SK-N-SH (cell line): ENCODE results near the gene NDUFB11. TPM values are rescaled to one million over a fixed set of nuclear protein-coding genes. Genes with fewer than 3 reads are reported as not detected.

ENCODE experiments used
- EZH2phosphoT487 ChIP-seq: fragments of 200-600 bp; sonication (generic); IDR thresholded peaks from 2 replicates; pipeline ENCODE4 v1.6.1; 2017; ENCODE audit warnings: low read depth, mixed run types, mild to moderate bottlenecking, antibody characterized with exemption, moderate library complexity, borderline replicate concordance
- FOSL2 ChIP-seq: IDR thresholded peaks from 2 replicates; pipeline ENCODE4 v1.4.0; 2012; ENCODE audit warnings: low read depth, mild to moderate bottlenecking, moderate library complexity, borderline replicate concordance
- FOXM1 ChIP-seq: IDR thresholded peaks from 2 replicates; pipeline ENCODE4 v1.4.0; 2012; ENCODE audit warnings: low read depth, mild to moderate bottlenecking
- GABPA ChIP-seq: IDR thresholded peaks from 2 replicates; pipeline ENCODE4 v1.4.0; 2012; ENCODE audit warnings: low read depth, mild to moderate bottlenecking
- MXI1 ChIP-seq: IDR thresholded peaks from 2 replicates; pipeline ENCODE4 v1.6.1; 2012; ENCODE audit warnings: mild to moderate bottlenecking, low read depth, low read length, improper control_type of control experiment
- NFIC ChIP-seq: IDR thresholded peaks from 2 replicates; pipeline ENCODE4 v1.4.0; 2012; ENCODE audit warnings: borderline replicate concordance
- POLR2AphosphoS5 ChIP-seq: IDR thresholded peaks from 2 replicates; pipeline ENCODE4 v1.6.1; 2012; ENCODE audit warnings: low read depth, low read length
- RCOR1 ChIP-seq: fragments of 150-350 bp; IDR thresholded peaks from 2 replicates; pipeline ENCODE4 v1.6.1; 2017; ENCODE audit warnings: antibody characterized with exemption, low read length
- SMC3 ChIP-seq: IDR thresholded peaks from 2 replicates; pipeline ENCODE4 v1.6.1; 2012; ENCODE audit warnings: low read depth, low read length, improper control_type of control experiment
- YY1 ChIP-seq: IDR thresholded peaks from 2 replicates; pipeline ENCODE4 v1.4.0; 2012; ENCODE audit warnings: low read depth, mild to moderate bottlenecking
- polyA plus RNA-seq, 3 experiments: library from polyadenylated mRNA; depleted of rRNA; stranded (reverse); fragments of >200 nt; gene quantifications; 2 replicates each; pipeline ENCODE4 v1.2.3, GENCODE V29; 2012
- TF ChIP-seq, protein P1 (sequence below): fragments of 200-600 bp; sonication (generic); IDR thresholded peaks from 2 replicates; pipeline ENCODE4 v1.6.1; 2017; ENCODE audit warnings: antibody characterized with exemption, mild to moderate bottlenecking, moderate library complexity
- TF ChIP-seq, protein P2 (sequence below): IDR thresholded peaks from 2 replicates; pipeline ENCODE4 v1.6.1; 2012; ENCODE audit warnings: mild to moderate bottlenecking, low read depth, low read length, moderate library complexity
- TF ChIP-seq, protein P3 (sequence below): fragments of 150-350 bp; IDR thresholded peaks from 2 replicates; pipeline ENCODE4 v1.6.1; 2016; ENCODE audit warnings: mild to moderate bottlenecking, low read depth, low read length
- TF ChIP-seq, protein P4 (sequence below): IDR thresholded peaks from 2 replicates; pipeline ENCODE4 v1.4.0; 2012; ENCODE audit warnings: low read depth, borderline replicate concordance
- TF ChIP-seq, protein P5 (sequence below): IDR thresholded peaks from 2 replicates; pipeline ENCODE4 v1.4.0; 2012; ENCODE audit warnings: low read depth, borderline replicate concordance

NDUFB11 gene
- polyA plus RNA-seq, 1 of the 3 experiments (the other 2 are of a cell fraction): 107 TPM

DNA sequence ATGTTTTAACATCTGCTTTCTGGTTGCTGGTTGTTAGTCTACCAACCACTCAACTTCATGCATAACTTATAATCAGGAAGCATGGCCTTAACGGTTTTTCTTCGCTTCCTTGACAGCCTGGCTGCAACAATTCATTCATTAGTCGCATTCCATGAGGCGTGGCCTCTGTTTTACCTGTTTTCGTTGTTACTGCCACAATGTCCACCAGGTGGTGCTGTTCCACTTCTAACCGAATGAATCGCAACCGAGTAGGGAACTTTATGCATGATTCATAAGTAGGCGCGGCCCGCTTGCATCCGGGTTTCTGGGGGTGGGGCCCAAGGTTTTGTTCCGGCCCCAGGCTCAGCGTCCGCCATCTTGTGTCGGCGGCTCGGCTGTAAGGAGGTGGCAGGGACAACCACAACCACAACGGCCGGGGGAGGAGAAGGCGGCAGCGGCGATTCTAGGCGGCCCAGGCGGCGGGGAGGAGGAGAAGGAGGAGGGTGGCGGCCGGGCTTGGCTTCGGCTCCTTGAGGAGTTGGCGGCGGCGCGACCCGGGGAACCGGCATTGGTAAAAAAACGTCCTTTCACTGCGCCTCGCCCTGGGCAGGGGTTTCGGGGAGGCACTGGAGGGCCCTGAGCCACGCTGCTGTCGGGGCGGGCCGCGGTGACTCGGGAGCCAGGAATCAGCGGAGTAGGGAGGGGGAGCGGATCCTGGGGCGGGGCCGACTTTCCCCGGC, 49.1 kb upstream of the NDUFB11 start, which contains the start of gene UBA1 (continued):
- TF ChIP-seq, protein P1, sequence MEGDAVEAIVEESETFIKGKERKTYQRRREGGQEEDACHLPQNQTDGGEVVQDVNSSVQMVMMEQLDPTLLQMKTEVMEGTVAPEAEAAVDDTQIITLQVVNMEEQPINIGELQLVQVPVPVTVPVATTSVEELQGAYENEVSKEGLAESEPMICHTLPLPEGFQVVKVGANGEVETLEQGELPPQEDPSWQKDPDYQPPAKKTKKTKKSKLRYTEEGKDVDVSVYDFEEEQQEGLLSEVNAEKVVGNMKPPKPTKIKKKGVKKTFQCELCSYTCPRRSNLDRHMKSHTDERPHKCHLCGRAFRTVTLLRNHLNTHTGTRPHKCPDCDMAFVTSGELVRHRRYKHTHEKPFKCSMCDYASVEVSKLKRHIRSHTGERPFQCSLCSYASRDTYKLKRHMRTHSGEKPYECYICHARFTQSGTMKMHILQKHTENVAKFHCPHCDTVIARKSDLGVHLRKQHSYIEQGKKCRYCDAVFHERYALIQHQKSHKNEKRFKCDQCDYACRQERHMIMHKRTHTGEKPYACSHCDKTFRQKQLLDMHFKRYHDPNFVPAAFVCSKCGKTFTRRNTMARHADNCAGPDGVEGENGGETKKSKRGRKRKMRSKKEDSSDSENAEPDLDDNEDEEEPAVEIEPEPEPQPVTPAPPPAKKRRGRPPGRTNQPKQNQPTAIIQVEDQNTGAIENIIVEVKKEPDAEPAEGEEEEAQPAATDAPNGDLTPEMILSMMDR: peak; percentile 88
- TF ChIP-seq RCOR1 (peak; percentile 61; the same call in 1 of the 2 replicates), EZH2phosphoT487 (no peak), FOSL2 (peak; percentile 73; the same call in 1 of the 2 replicates), FOXM1 (no peak), MXI1 (peak; percentile 70; the same call in 1 of the 2 replicates), SMC3 (peak; percentile 95), GABPA (peak; percentile 50), NFIC (no peak), POLR2AphosphoS5 (peak; percentile 95), YY1 (peak; percentile 92)
- TF ChIP-seq, protein P2, sequence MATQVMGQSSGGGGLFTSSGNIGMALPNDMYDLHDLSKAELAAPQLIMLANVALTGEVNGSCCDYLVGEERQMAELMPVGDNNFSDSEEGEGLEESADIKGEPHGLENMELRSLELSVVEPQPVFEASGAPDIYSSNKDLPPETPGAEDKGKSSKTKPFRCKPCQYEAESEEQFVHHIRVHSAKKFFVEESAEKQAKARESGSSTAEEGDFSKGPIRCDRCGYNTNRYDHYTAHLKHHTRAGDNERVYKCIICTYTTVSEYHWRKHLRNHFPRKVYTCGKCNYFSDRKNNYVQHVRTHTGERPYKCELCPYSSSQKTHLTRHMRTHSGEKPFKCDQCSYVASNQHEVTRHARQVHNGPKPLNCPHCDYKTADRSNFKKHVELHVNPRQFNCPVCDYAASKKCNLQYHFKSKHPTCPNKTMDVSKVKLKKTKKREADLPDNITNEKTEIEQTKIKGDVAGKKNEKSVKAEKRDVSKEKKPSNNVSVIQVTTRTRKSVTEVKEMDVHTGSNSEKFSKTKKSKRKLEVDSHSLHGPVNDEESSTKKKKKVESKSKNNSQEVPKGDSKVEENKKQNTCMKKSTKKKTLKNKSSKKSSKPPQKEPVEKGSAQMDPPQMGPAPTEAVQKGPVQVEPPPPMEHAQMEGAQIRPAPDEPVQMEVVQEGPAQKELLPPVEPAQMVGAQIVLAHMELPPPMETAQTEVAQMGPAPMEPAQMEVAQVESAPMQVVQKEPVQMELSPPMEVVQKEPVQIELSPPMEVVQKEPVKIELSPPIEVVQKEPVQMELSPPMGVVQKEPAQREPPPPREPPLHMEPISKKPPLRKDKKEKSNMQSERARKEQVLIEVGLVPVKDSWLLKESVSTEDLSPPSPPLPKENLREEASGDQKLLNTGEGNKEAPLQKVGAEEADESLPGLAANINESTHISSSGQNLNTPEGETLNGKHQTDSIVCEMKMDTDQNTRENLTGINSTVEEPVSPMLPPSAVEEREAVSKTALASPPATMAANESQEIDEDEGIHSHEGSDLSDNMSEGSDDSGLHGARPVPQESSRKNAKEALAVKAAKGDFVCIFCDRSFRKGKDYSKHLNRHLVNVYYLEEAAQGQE: no peak
- TF ChIP-seq, protein P3, sequence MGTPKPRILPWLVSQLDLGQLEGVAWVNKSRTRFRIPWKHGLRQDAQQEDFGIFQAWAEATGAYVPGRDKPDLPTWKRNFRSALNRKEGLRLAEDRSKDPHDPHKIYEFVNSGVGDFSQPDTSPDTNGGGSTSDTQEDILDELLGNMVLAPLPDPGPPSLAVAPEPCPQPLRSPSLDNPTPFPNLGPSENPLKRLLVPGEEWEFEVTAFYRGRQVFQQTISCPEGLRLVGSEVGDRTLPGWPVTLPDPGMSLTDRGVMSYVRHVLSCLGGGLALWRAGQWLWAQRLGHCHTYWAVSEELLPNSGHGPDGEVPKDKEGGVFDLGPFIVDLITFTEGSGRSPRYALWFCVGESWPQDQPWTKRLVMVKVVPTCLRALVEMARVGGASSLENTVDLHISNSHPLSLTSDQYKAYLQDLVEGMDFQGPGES: no peak
- TF ChIP-seq, protein P4, sequence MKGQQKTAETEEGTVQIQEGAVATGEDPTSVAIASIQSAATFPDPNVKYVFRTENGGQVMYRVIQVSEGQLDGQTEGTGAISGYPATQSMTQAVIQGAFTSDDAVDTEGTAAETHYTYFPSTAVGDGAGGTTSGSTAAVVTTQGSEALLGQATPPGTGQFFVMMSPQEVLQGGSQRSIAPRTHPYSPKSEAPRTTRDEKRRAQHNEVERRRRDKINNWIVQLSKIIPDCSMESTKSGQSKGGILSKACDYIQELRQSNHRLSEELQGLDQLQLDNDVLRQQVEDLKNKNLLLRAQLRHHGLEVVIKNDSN: no peak
- TF ChIP-seq, protein P5, sequence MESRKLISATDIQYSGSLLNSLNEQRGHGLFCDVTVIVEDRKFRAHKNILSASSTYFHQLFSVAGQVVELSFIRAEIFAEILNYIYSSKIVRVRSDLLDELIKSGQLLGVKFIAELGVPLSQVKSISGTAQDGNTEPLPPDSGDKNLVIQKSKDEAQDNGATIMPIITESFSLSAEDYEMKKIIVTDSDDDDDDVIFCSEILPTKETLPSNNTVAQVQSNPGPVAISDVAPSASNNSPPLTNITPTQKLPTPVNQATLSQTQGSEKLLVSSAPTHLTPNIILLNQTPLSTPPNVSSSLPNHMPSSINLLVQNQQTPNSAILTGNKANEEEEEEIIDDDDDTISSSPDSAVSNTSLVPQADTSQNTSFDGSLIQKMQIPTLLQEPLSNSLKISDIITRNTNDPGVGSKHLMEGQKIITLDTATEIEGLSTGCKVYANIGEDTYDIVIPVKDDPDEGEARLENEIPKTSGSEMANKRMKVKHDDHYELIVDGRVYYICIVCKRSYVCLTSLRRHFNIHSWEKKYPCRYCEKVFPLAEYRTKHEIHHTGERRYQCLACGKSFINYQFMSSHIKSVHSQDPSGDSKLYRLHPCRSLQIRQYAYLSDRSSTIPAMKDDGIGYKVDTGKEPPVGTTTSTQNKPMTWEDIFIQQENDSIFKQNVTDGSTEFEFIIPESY: no peak
